CD14-positive monocyte (primary cell): ENCODE results near the gene TJAP1. TPM values are rescaled to one million over a fixed set of nuclear protein-coding genes. Genes with fewer than 3 reads are reported as not detected.

ENCODE experiments used
- DNase-seq, 3 donors: peaks; one replicate each; pipeline ENCODE4 v3.0.0-alpha.2; 2011 to 2022
- H2AFZ ChIP-seq: 2 replicates; pipeline ENCODE4 v1.6.0; 2012; ENCODE audit warnings: mild to moderate bottlenecking, low read depth, low read length, inconsistent platforms; ENCODE audit not compliant: insufficient read depth, poor library complexity, severe bottlenecking
- H3K27ac ChIP-seq, 2 donors: 1 replicate in 1 of 2; 2 replicates in 1 of 2; pipeline ENCODE4 v1.5.1; 2012 to 2013; ENCODE audit warnings: low read length in 2 of 2, control low read depth in 1 of 2, inconsistent platforms in 1 of 2, low read depth in 1 of 2, mild to moderate bottlenecking in 1 of 2
- H3K27me3 ChIP-seq, 2 donors: one replicate each; pipeline versions ENCODE4 v1.6.0 to v1.6.1; 2011 to 2013; ENCODE audit warnings: low read length in 2 of 2; ENCODE audit not compliant: control insufficient read depth in 2 of 2, insufficient read depth in 2 of 2
- H3K36me3 ChIP-seq, 2 donors: replicated peaks in 1 of 2; 1 replicate in 1 of 2; 2 replicates in 1 of 2; pipeline versions ENCODE4 v1.5.1 to v1.6.1; 2012 to 2013; ENCODE audit warnings: low read length in 2 of 2, control low read depth in 1 of 2, inconsistent platforms in 1 of 2, mild to moderate bottlenecking in 1 of 2; ENCODE audit not compliant: insufficient read depth in 2 of 2, control insufficient read depth in 1 of 2
- H3K4me1 ChIP-seq, 2 donors: 1 replicate in 1 of 2; 2 replicates in 1 of 2; pipeline versions ENCODE4 v1.5.1 to v1.6.1; 2012 to 2013; ENCODE audit warnings: low read length in 2 of 2, control low read depth in 1 of 2, inconsistent platforms in 1 of 2, mild to moderate bottlenecking in 1 of 2, moderate library complexity in 1 of 2; ENCODE audit not compliant: insufficient read depth in 2 of 2, control insufficient read depth in 1 of 2
- H3K4me2 ChIP-seq: replicated peaks from 2 replicates; pipeline ENCODE3; 2012; ENCODE audit warnings: low read length, moderate library complexity, mild to moderate bottlenecking; ENCODE audit not compliant: poor library complexity, severe bottlenecking; ENCODE audit errors: extremely low read depth
- H3K4me3 ChIP-seq, 3 experiments: fragments of 200-600 bp in 1 of 3; sonication (generic) in 1 of 3; replicated peaks in 1 of 3; 1 replicate in 2 of 3; 2 replicates in 1 of 3; pipeline ENCODE4 v1.5.1; 2011 to 2013; ENCODE audit warnings: low read length in 3 of 3, mild to moderate bottlenecking in 3 of 3, control low read depth in 2 of 3, low read depth in 2 of 3, inconsistent platforms in 1 of 3, moderate library complexity in 1 of 3
- H3K79me2 ChIP-seq: 2 replicates; pipeline ENCODE4 v1.6.0; 2012; ENCODE audit warnings: mild to moderate bottlenecking, control low read depth, inconsistent platforms, low read length, moderate library complexity; ENCODE audit not compliant: insufficient read depth
- H3K9ac ChIP-seq: 2 replicates; pipeline ENCODE4 v1.6.0; 2017; ENCODE audit warnings: low read length, mild to moderate bottlenecking; ENCODE audit not compliant: insufficient read depth, poor library complexity, severe bottlenecking
- H3K9me3 ChIP-seq, 2 donors: replicated peaks in 1 of 2; 1 replicate in 1 of 2; 2 replicates in 1 of 2; pipeline versions ENCODE4 v1.5.1 to v1.6.1; 2012 to 2013; ENCODE audit warnings: low read length in 2 of 2, control low read depth in 1 of 2; ENCODE audit not compliant: control insufficient read depth in 1 of 2, insufficient read depth in 1 of 2
- H4K20me1 ChIP-seq: 2 replicates; pipeline ENCODE4 v1.6.0; 2012; ENCODE audit warnings: mild to moderate bottlenecking, low read length, control low read depth, moderate library complexity; ENCODE audit not compliant: insufficient read depth
- H3K27ac Mint-ChIP-seq, 7 donors: one replicate each; pipeline ENCODE4 v1.8.0; 2020; ENCODE audit warnings: mild to moderate bottlenecking in 7 of 7, mixed read lengths in 7 of 7, moderate library complexity in 6 of 7, inconsistent platforms in 2 of 7
- H3K27me3 Mint-ChIP-seq, 3 donors: one replicate each; pipeline ENCODE4 v1.8.0; 2021 to 2022; ENCODE audit warnings: low read depth in 3 of 3, mild to moderate bottlenecking in 3 of 3, mixed read lengths in 3 of 3, moderate library complexity in 3 of 3, inconsistent platforms in 1 of 3
- H3K36me3 Mint-ChIP-seq, 2 donors: one replicate each; pipeline ENCODE4 v1.8.0; 2020; ENCODE audit warnings: mixed read lengths in 2 of 2, inconsistent platforms in 1 of 2, mild to moderate bottlenecking in 1 of 2
- H3K4me1 Mint-ChIP-seq: one replicate; pipeline ENCODE4 v1.8.0; 2020; ENCODE audit warnings: mild to moderate bottlenecking, mixed read lengths
- H3K4me3 Mint-ChIP-seq, 2 donors: one replicate each; pipeline ENCODE4 v1.8.0; 2020; ENCODE audit warnings: mild to moderate bottlenecking in 2 of 2, mixed read lengths in 2 of 2, moderate library complexity in 1 of 2
- H3K9me3 Mint-ChIP-seq, 7 donors: one replicate each; pipeline ENCODE4 v1.8.0; 2020 to 2022; ENCODE audit warnings: mixed read lengths in 7 of 7, mild to moderate bottlenecking in 6 of 7, moderate library complexity in 6 of 7, inconsistent platforms in 2 of 7
- CTCF ChIP-seq: fragments of 200-600 bp; IDR thresholded peaks from one replicate; pipeline ENCODE4 v1.8.0; 2022; ENCODE audit warnings: antibody characterized with exemption, mild to moderate bottlenecking
- WGBS: methylation state at CpG from one replicate; pipeline ENCODE4 v1.1.5; 2013; ENCODE audit warnings: missing lambda C conversion rate; ENCODE audit not compliant: insufficient coverage; 5-methylcytosine and 5-hydroxymethylcytosine counted together
- intact Hi-C, 2 donors: fragments of 100-400 bp; cut with micrococcal nuclease; formaldehyde crosslinking; loops; one replicate each; pipeline versions ENCODE4 v1.15.0 to v1.15.1; 2023
- polyA plus RNA-seq, 3 donors: library from polyadenylated mRNA; depleted of rRNA in 1 of 3; unstranded in 2 of 3; stranded (reverse) in 1 of 3; fragments of 300-500 nt in 2 of 3; fragments of >200 nt in 1 of 3; fragmentation: Illumina TruSeq in 2 of 3; gene quantifications; 1 replicate in 2 of 3; 2 replicates in 1 of 3; pipeline ENCODE4 v1.2.3, GENCODE V29; 2012 to 2021

Gene TJAP1
- polyA plus RNA-seq, 3 donors: 3.2 to 43.4 (median 3.2) TPM

- H3K9me3 Mint-ChIP-seq: no peaks in the 10 kb centered on the region
- Histone ChIP-seq H3K4me3 (no peak overlapping the region), H3K4me2 (no peak overlapping the region), H3K36me3 (peaks cover 57 to 85% of the 10 kb centered on the region in 2 donors), H3K27ac (no peak overlapping the region), H2AFZ (no peak overlapping the region), H3K4me1 (no peaks in the 10 kb centered on the region), H4K20me1 (peaks cover 13% of the 10 kb centered on the region), H3K9ac (no peak overlapping the region), H3K79me2 (peaks cover 9% of the 10 kb centered on the region), H3K27me3 (no peaks in the 10 kb centered on the region), H3K9me3 (no peaks in the 10 kb centered on the region)
- intact Hi-C loops: no loop called here
- H3K4me3 Mint-ChIP-seq: no peak overlapping the region
- 100% methylated on average over 8 of the region's 15 CpGs for WGBS
- peak overlapping the region in 2 of 7 donors; percentile 44 to 76 for H3K27ac Mint-ChIP-seq
- H3K4me1 Mint-ChIP-seq: peaks cover 3% of the 10 kb centered on the region
- peaks cover 42 to 74% of the 10 kb centered on the region in 2 donors for H3K36me3 Mint-ChIP-seq
- no peak for TF ChIP-seq CTCF
- peaks cover 0 to 2% (median 0%) of the 10 kb centered on the region in 3 donors for H3K27me3 Mint-ChIP-seq
- no peak for DNase-seq
Measured at GRCh38 chr6:43434001-43434840, 43.1 kb upstream of the TJAP1 start.

- no peak overlapping the region for H3K9ac ChIP-seq
- intact Hi-C loops: no loop called here
- no peaks in the 10 kb centered on the region for H3K27me3 ChIP-seq
Measured at GRCh38 chr6:43434943-43435342, 42.4 kb upstream of the TJAP1 start.

More at GRCh38 chr6:43434943-43435342, 42.4 kb upstream of the TJAP1 start:
- no peak overlapping the region for H3K27ac ChIP-seq
- H3K4me1 ChIP-seq: no peaks in the 10 kb centered on the region
- H3K4me2 ChIP-seq: no peak overlapping the region
- H3K36me3 ChIP-seq: peaks cover 61 to 92% of the 10 kb centered on the region in 2 donors
- Mint-ChIP-seq H3K27me3 (peaks cover 0 to 2% (median 0%) of the 10 kb centered on the region in 3 donors), H3K4me3 (no peak overlapping the region), H3K9me3 (no peaks in the 10 kb centered on the region), H3K27ac (no peak overlapping the region), H3K4me1 (peaks cover 3% of the 10 kb centered on the region), H3K36me3 (peaks cover 42 to 82% of the 10 kb centered on the region in 2 donors)
- H4K20me1 ChIP-seq: peaks cover 13% of the 10 kb centered on the region
- H3K4me3 ChIP-seq: no peak overlapping the region
- no peak for DNase-seq
- no peak for TF ChIP-seq CTCF
- 90% methylated on average over 2 of the region's 4 CpGs for WGBS
- H3K9me3 ChIP-seq: no peaks in the 10 kb centered on the region
- peaks cover 1% of the 10 kb centered on the region for H3K79me2 ChIP-seq
- no peak overlapping the region for H2AFZ ChIP-seq
